Uterus (tissue), 2 donors: Measurements from ENCODE around the gene ITGB5.

Source experiments
- POLR2A ChIP-seq, 2 donors: fragments of 450-650 bp; IDR thresholded peaks; one replicate each; pipeline ENCODE4 v1.6.1; 2016; ENCODE audit warnings: antibody characterized with exemption in 2 of 2, mild to moderate bottlenecking in 1 of 2, moderate library complexity in 1 of 2
- TF ChIP-seq, protein P1 (sequence below), 4 experiments: fragments of 200-600 bp in 2 of 4; fragments of 450-650 bp in 2 of 4; sonication (generic) in 2 of 4; IDR thresholded peaks; one replicate each; pipeline ENCODE4 v1.5.1; 2016 to 2019; ENCODE audit warnings: antibody characterized with exemption in 4 of 4, mild to moderate bottlenecking in 2 of 4, moderate library complexity in 1 of 4

DNA sequence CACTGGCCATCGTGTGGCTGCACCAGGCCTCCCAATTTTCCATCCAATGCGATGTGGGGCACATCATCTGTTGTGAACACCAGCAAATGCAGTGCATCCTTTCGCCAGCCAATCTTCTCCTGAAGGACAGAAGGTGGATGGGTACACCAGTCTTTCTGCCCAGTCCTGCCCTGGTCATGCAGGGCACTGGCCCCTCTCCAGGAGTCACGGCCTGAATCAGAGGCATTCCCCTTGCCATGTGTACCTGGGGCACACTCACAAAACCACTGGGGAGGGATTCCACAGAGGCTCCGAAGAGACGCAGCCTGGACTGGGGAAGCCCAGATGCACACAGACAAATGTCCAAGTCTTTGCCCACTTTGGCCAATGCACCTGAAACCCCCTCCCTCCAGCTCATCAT, 65.8 kb downstream of the ITGB5 start:
- TF ChIP-seq, protein P1, sequence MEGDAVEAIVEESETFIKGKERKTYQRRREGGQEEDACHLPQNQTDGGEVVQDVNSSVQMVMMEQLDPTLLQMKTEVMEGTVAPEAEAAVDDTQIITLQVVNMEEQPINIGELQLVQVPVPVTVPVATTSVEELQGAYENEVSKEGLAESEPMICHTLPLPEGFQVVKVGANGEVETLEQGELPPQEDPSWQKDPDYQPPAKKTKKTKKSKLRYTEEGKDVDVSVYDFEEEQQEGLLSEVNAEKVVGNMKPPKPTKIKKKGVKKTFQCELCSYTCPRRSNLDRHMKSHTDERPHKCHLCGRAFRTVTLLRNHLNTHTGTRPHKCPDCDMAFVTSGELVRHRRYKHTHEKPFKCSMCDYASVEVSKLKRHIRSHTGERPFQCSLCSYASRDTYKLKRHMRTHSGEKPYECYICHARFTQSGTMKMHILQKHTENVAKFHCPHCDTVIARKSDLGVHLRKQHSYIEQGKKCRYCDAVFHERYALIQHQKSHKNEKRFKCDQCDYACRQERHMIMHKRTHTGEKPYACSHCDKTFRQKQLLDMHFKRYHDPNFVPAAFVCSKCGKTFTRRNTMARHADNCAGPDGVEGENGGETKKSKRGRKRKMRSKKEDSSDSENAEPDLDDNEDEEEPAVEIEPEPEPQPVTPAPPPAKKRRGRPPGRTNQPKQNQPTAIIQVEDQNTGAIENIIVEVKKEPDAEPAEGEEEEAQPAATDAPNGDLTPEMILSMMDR (IDR thresholded peaks at IDR 0.05), result no peak
- TF ChIP-seq POLR2A (IDR thresholded peaks at IDR 0.05), result no peak
